Measurements from ENCODE around the gene ZNHIT2.

ZNHIT2 gene

DNA sequence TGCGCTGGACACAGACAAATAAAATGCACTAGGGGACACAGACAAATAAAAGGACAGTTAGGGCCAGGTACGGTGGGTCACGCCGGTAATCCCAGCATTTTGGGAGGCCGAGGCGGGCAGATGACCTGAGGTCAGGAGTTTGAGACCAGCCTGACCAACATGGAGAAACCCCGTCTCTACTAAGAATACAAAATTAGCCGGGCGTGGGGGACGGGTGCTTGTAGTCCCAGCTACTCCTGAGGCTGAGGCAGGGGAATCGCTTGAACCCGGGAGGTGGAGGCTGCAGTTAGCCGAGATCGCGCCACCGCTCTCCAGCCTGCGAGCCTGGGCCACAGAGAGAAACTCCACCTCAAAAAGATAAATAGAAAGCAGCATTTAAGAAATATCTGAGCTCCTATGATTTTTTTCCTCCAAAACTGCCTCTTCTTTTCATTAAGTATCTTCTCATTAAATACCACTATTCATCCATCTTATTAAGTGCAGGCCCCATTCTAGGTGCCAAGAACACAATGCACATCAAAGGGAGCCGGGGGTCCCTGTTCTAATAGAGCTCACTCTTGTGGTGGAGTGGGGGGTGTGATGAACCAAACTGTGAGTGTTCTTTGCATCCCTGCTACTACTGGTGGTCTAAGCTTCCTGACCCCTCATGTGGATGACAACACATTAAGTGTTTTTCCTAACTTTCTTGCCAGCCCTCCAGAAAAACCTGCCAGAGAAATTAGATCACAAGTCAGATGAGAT lies 766 bp upstream of the ZNHIT2 start:
- DNase-seq = no peak

DNA sequence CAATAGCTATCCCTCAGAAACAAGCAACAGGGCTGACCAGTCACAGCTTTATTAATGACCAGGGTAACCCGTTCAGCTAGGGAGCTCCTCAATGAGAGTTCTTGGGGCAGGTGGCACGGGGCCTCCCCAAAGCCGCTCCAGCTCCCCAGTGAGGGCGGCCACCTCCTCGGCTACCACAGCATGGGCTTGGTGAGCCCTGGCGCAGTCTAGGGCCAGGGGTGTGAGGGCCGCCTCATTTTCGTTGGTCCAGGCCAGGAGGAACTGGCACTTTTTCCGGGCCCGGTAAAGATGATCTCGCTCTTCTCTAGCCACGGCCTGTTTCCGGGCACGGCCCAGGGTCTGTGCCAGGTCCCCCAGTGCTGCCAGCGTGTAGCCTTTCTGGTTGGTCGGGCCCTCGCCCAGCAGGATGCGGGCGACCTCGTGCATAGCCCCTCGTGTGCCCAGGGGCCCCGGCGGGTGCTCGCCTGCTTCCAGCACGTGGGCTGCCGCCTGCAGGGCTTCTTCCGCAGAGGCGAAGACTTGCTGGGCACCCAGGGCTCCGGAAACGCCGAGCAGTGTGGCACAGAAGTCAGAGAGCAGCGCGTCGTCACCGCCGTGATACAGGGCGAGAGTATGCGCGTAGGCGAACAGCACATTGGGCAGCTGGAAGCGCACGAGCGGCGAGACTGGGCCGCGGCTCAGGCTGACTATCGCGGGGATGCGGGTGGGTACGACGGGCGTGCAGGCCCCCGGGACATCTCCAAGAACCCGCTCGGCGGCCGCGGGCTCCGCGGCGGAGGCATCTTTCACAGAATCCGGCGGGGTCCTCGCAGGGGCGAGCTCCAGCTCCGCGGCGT lies 913 bp downstream of the ZNHIT2 start:
- no peak for DNase-seq

DNA sequence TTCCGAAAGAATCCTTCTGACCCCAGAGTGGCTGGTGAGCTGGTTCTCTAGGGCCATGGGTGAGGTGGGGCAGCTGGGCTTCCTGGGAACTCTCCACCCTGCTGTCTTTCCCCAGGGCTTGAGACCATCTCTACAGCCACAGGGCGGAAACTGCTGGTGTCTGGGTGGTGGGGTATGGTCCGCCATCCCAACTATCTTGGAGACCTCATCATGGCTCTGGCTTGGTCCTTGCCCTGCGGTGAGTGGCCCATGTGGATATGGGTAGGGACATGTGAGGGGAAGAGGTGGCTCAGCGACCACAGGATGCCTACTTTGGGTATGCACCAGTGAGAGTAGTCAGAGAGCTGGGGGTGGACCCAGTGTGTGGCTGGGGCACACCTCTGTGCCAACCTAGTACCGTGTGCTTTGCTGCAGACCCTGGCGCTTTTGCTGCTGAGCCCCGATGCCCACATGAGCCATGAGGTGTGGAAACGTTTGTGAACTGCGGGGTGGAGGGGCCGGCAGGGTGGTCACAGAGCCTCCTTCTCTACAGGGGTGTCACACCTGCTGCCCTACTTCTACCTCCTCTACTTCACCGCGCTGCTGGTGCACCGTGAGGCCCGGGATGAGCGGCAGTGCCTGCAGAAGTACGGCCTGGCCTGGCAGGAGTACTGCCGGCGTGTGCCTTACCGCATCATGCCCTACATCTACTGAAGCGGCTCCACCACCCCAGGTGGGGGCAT lies 2.0 kb downstream of the ZNHIT2 start:
- no peak for DNase-seq

DNA sequence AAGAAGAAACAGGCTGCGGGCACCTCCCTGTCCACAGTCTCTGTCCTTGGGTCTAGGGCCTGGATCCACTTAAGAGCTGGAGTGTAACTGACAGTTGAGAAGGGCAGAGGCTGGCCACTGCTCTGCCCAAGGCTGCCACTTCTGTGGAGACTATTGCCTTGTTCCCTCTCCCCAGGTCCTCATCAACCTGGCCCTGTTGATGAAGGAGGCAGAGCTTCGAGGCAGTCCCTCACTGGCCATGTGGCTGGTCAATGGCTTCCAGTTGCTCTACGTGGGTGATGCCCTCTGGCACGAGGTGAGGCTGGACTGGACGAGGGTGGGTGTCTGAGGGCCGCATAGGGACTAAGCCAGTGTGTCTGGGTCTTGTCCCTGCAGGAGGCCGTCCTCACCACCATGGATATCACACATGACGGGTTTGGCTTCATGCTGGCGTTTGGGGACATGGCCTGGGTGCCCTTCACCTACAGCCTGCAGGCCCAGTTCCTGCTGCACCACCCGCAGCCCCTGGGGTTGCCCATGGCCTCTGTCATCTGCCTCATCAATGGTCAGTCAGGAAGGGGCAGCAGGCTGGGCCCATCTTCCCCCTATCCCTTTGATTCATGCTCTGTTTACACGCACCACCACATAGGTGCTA lies 2.8 kb downstream of the ZNHIT2 start:
- DNase-seq = no peak

DNA sequence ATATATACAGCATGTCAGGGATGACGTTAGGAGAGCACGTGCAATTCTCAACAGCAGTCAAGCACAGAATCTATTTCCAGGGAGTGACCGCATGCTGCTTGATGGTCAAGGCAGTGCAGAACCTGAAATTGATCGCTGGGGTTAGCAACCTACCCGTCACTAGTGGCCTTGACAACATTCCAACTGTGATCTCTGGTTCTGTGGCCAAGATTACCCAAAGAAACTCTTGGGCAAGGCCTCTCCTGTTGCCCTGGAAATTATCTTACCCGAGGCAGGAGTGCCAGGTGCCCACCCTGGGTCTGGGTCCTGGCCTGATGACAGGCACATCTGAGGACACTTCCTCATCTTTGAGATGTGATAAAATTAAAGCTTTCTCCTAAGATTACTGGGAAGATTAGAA lies 3.7 kb downstream of the ZNHIT2 start:
- no peak for DNase-seq

DNA sequence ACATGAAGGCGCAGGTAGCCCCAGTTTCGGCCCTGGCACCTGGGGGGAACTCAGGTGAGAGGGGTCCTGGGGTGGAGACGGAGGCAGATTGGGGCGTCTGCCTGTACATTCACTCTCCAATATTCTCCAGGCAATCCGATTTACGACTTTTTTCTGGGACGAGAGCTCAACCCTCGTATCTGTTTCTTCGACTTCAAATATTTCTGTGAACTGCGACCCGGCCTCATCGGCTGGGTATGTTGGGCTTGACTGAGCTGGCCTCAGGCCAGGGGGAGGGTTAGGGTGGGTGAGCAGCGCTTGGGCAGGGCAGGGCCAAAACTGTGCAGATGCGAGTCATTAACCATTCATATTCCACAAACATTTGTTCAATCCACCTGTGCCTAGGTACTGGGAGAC lies 4.1 kb downstream of the ZNHIT2 start:
- no peak for DNase-seq

DNA sequence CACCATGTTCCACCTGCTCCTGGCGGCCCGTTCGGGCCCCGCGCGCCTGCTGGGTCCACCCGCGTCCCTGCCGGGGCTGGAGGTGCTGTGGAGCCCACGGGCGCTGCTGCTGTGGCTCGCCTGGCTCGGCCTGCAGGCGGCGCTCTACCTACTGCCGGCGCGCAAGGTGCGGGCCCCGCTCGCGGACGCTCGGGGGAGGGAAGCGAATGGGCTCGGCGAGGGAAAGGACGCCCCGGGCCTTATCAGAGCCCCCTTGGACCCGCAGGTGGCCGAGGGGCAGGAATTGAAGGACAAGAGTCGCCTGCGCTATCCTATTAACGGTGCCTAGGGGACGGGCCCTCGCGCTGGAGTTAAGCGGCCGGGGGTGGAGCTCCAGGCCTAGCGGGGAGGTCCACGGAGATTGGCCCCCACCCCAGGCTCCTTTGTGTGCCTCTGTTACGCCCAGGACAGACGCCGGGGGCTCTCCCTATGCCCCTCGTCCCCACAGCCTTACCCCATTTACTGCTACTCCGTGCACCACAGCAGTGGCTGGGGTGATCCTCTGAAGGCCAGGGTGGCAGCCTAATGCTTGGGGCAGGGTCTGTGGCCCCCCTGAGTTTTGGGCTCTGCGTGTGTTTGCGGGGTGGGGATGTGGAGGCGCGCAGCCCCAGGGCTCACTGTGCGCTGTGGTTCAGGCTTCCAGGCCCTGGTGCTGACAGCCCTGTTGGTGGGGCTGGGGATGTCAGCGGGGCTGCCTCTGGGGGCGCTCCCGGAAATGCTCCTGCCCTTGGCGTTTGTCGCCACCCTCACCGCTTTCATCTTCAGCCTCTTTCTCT lies 4.7 kb downstream of the ZNHIT2 start:
- DNase-seq = no peak

DNA sequence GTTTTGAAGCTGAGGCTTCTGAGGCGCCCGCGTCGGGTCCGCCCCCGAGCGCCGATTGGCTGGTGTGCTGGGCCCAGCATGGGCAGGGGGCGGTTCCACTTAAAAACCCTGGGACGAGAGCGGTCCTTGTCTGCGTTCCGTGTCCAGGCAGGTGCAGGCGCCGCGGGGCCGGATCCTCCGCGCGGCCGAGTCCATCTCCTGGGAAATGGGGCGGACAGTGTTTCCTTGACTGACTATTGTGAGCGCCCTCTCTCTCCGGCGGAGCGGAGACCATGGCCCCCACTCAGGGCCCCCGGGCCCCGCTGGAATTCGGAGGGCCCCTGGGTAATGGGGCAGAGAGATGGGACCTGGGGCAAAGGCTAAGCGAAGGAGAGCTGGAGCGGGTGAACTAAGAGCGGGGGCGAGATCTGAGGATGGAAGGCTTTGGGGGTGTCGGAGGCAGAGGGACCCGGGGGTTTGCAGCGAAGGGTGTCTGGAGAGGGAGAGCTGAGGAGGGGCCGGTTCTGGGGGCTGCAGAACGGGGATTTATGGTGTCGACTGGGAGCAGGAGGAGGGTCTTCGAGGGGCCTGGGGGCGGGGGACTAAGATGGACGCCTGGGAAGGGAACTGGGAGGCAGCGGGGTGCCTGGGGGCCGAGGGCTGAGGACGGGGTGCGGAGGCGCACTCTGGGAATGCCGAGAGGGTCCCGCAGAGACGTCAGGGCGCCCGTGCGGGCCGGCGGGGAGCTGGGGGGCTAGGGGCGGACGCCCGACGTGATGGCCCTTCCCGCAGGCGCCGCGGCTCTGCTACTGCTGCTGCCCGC lies 5.6 kb downstream of the ZNHIT2 start, which contains the start of gene TM7SF2:
TSS of gene TM7SF2 (plus strand) at position 129 of the 802 bp plus-strand sequence. CDS start at position 273, 144 bp downstream.
- peak; percentile 85 for DNase-seq

DNA sequence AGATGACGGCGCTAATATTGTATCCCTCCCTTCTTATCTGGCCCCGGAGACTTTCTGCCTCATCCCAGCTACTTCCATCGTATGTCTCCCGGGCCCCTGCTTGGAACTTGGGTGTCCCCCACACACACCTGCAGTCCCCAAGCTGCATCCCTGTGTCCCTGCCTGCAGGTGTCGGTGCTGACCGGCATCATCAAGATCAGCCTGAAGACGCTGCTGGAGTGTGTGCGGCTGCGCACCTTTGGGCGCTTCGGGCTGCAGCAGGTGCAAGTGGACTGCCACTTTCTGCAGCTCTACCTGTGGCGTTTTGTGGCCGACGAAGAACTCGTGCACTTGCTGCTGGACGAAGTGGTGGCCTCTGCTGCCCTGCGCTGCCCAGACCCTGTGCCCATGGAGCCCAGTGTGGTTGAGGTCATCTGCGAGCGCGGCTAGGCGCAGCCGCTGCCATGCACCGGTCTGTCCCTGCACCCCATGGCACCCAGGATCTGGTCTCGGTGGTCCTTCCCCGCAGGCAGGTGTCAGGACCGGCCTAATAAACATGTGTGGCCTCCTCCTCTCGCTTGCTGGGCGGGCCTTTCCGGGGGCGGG lies 6.2 kb downstream of the ZNHIT2 start:
- DNase-seq = no peak

DNA sequence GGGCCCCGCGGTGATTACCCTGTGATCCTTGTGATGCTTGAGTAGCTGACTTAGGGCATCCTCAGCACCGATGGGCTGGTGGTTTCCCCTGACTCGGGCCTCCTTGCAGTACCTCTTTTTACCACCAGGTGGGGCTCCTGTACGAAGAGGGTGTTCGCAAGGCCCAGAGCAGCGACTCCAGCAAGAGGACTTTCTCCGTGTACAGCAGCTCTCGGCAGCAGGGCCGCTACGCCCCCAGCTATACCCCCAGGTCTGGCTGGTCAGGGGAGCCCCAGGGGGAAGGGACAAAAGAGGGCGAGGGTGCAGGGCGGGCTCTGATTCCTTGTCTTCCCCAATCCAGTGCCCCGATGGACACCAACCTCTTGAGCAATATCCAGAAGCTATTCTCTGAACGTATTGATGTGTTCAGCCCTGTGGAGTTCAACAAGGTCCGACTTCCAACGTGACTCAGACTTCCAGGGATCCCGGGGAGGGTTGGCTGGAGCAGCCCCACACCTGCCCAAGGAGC lies 7.1 kb downstream of the ZNHIT2 start:
- DNase-seq = peak; percentile 65

DNA sequence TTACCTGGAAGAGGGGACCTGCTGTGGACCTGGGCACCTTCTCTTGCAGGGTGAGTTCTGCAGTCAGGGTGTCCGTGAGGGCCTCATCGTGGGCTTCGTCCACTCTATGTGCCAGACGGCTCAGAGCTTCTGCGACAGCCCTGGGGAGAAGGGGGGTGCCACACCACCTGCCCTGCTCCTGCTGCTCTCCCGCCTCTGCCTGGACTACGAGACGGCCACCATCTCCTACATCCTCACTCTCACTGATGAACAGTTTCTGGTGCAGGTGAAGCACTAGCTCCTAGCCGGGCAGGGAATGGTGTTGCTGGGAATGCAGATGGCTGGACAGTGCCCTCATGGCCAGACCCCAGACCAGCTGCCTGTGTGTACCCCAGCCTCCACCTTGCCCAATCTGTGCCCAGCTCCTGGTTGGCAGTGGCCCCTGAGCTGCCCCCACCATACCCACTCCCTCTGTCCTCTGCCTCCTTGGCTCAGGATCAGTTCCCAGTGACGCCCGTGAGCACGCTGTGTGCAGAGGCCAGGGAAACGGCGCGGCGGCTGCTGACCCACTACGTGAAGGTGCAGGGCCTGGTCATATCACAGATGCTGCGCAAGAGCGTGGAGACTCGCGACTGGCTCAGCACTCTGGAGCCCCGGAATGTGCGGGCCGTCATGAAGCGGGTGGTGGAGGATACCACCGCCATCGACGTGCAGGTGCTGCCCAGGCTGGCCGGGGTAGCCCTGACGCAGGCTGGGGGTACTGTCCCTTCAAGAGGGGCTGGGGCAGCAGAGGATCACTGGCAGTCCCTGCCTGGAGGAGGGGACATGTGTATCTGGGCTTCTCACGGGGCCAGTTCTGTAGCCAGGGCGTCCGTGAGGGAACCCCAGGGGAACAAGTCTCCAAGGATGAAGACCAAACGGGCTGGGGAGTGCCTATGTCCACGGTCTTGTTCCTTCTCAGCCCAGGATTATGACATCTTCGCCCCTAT lies 8.0 kb downstream of the ZNHIT2 start:
- DNase-seq = no peak

DNA sequence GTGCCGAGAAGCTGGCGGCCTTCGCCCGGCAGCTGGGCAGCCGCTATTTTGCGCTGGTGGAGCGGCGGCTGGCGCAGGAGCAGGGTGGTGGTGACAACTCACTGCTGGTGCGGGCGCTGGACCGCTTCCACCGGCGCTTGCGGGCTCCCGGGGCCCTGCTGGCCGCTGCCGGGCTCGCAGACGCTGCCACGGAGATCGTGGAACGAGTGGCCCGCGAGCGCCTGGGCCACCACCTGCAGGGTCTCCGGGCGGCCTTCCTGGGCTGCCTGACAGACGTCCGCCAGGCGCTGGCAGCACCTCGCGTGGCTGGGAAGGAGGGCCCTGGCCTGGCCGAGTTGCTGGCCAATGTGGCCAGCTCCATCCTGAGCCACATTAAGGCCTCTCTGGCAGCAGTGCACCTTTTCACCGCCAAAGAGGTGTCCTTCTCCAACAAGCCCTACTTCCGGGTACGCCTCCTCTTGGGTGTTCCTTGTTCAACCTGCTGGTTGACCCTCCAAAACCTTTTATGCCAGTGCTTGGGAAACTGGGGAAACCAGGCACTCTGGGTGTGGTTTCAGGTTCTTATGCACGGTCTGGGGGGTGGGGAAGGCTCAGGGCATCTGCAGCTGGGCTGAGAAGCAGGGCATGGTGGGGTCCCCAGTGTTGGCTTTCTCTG lies 8.9 kb downstream of the ZNHIT2 start:
- DNase-seq = no peak

DNA sequence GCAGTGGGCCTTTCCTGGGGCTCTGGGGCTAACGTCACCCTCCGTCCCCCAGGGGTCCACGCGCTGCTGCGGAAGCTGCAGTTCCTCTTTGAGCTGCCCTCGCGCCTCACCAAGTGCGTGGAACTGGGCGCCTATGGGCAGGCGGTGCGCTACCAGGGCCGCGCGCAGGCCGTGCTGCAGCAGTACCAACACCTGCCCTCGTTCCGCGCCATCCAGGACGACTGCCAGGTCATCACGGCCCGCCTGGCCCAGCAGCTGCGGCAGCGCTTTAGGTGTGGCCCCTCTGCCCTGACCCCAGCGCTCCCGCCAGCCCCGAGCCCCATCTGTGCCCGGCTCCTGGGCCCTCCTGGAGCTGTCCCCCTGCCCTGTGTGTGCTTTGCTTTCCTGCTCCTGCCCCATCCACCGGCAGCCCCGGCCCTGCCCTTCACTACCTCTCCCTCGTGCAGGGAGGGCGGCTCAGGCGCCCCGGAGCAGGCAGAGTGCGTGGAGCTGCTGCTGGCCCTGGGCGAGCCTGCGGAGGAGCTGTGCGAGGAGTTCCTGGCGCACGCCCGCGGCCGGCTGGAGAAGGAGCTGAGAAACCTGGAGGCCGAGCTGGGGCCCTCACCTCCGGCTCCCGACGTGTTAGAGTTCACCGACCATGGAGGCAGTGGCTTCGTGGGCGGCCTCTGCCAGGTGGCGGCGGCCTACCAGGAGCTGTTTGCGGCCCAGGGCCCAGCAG lies 9.6 kb downstream of the ZNHIT2 start:
- no peak for DNase-seq

DNA sequence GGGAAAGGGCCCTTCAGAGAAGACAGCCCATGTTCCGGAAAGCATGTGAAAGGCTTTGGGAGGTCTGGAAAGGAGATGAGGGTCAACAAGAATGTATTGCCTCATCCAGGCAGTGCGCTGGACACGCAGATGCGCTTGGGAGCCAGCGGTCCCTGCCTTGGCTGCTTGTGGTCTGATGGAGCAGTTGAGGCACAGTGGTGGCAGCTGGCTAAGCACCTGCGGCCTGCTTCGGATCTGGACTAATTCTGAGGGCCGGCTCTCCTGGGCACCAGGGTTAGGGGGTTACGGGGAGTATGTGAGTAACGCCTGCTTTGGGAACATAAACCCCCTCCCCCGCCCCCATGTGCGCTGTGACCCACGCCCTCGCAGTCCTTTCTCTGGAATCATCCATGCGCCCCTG lies 10.4 kb downstream of the ZNHIT2 start:
- no peak for DNase-seq

DNA sequence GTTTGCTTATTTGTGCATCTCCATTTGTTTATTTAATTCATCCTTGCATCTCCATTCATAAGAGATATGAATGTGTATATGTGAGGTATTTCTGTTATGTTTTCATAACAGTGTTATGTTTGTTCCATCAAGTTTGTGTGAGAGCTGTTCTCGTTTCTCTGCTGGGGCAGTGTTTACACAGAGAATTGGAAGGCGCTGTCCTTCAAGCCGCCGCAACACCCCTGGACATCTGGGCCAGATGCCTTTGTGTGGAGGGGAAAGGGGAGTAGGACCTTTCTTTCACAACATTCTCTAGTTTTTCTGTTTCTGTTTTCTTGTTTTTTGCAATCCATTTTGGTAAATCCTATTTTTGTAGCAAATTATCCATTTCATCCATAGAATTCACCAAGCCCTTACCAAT lies 12.9 kb downstream of the ZNHIT2 start:
- no peak for DNase-seq

DNA sequence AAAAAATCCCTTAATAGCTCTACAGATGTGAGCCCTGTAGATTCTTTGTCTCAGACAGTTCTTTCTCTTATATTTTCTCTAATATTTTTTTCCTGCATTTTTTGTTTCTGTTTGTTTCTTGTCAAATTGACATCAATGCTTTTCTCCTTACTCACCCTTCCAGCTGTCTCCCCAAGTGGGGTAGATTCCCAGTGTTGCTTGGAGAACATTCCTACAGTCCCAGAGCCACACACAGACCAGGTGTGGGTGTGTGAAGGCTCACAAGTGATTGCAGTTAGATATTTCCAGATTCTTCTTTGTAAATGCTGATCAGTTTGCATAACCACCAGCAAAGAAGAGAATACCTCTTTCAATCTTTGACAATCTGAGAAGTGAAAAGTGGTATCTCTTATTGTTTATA lies 14.0 kb downstream of the ZNHIT2 start:
- DNase-seq = no peak

DNA sequence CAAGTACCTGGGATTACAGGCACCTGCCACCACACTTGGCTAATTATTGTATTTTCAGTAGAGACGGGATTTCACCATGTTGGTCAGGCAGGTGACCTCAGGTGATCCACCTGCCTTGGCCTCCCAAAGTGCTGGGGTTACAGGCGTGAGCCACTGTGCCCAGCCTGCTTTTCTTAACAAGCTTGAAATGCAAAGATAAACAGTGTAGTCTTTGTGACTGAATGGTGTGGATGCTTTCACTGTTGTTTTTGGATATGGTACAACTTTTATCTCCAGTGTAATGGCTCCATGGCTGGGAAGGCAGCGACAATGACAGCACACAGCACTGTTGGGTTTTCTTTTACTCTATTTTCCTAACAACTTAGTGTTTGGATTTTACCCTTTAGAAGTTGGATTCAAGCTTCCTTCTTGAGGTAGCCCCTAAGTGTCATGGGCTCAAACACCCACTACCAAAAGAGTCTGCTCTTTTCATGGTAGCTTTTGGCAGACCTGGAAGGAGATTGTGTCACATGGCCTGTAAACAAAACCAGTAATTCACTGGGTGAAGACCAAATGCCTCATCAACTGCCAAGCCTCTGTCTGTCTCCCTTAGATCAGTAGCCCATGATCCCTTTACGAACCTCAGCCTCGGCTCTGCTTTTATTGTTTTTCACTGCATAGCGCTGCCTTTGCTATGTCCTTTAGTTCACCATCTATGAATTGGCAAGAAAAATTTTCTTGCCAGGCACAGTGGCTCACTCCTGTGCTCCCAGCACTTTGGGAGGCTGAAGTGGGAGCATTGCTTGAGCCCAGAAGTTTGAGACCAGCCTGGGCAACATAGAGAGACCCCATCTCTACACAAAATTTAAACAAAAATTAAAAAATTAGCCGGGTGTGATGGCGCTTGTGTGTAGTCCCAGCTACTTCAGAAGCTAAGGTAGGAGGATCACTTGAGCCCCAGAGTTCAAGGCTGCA lies 15.1 kb downstream of the ZNHIT2 start:
- no peak for DNase-seq

Measured in NCI-H446 treated with DMSO at 0.1 percent for 48 hours (cell line).